Activated T-helper 1 cell treated with anti-CD3 and anti-CD28 coated beads, Interleukin-2, amount 50 U/mL, for 16 hours (primary cell): ENCODE measurements around the gene MAP4K3.
A peak's percentile ranks its signal among the peaks of the same experiment; 100 is the strongest.
"Not testable (repeated sequence)": the region's sequence is repeated elsewhere in the genome, so short reads cannot be mapped to it uniquely, and the experiment has no call there.

ENCODE experiments used
- DNase-seq, 2 donors: peaks; one replicate each; pipeline ENCODE4 v3.0.0-alpha.2; 2020; ENCODE audit warnings: low read depth in 1 of 2, low spot score in 1 of 2

The MAP4K3 gene

DNA sequence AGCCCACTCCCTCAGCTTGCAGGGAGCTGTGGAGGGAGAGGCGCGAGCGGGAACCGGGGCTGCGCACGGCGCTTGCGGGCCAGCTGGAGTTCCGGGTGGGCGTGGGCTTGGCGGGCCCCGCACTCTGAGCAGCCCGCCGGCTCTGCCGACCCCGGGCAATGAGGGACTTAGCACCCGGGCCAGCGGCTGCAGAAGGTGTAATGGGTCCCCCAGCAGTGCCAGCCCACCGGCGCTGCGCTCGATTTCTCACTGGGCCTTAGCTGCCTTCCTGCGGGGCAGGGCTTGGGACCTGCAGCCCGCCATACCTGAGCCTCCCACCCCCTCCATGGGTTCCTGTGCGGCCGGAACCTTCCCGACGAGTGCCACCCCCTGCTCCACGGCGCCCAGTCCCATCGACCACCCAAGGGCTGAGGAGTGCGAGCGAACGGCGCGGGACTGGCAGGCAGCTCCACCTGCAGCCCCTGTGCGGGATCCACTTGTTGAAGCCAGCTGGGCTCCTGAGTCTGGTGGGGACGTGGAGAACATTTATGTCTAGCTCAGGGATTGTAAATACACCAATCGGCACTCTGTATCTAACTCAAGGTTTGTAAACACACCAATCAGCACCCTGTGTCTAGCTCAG, 192.7 kb downstream of the MAP4K3 start:
- not testable (repeated sequence) for DNase-seq

DNA sequence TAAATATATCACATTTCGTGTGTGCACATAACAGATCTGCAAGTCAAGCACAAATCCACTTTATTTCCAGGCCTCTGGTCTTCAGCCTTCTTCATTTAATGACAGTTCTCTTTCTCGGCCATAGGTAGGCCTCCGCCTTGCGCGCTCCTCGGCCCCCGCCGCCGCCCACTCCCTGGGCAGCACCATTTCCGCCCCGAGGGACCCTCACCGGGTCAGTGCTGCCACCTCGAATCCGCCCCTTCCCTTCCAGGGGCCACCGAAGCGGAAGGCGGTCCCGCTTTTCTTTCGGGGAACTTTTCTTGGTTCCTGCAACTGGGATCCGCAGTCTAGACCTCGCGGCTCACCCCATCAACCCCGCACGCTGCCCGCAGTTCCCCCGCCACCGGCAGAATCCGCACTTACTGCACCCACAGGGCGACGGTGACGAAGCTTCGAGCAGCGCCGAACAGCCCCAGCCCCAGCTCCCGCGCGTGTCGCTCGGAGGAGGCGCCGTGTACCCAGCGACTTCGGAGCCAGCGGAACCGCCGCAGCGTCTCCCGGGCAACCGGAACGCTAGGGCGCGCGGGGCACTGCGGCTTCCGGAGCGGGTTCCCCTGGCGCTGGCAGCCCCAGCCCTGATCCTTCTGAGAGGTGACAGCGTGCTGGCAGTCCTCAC, 193.5 kb downstream of the MAP4K3 start, which contains the start of gene CDKL4:
Gene CDKL4, minus strand, starts transcription at position 502 of the 655 bp plus-strand sequence.
- DNase-seq = no peak

DNA sequence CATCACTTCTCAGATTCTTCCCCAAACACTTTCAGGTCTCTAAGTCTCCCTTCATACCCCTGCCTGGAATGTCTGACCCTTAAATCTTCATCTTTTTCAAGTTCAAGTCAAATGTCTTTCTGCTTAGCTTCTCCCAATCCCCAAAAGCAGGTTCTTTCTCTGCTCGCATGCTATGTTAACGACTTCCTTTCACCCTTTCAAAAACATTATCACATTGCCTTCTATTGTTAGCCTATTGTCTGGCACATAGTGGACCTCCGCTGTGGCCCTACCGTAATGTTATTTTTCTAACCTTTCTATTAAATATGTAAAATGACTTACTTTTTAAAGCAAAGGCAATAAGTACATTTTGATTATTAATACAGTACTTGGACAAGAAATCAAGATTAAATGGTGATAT, 195.5 kb downstream of the MAP4K3 start:
- DNase-seq = no peak

DNA sequence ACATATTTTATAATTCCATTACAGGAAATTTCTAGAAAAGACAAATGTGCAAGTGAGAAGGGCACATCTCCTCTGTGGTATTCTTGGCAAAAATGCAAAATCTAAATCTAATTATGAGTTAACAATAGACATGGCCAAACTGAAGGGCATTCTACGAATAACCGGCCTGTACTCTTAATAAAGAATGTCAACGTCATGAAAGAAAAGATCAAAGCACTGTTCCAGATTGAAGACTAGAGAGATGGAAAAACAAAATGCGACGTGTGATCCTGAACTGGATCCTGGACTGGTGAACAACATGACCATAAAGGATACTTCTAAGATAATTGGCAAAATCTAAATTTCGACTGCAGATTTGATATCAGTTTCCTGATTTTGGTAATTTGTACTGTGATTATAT, 196.3 kb downstream of the MAP4K3 start:
- DNase-seq = no peak

DNA sequence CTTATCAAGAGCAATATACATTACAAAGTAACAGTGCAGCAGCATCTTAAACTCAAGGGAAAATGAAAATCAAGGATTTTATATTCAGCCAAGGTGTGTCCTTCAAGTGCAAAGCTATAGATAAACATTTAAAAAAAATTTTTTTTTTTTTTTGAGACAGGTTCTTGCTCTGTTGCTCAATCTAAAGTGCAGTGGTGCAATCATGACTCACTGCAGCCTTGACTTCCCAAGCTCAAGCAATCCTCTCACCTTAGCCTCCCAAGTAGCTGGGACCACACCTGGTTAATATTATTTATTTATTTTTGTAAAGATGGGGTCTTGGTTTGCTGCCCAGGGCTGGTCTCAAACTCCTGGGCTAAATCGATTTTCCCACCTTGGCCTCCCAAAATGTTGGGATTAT, 202.3 kb downstream of the MAP4K3 start:
- DNase-seq = no peak

DNA sequence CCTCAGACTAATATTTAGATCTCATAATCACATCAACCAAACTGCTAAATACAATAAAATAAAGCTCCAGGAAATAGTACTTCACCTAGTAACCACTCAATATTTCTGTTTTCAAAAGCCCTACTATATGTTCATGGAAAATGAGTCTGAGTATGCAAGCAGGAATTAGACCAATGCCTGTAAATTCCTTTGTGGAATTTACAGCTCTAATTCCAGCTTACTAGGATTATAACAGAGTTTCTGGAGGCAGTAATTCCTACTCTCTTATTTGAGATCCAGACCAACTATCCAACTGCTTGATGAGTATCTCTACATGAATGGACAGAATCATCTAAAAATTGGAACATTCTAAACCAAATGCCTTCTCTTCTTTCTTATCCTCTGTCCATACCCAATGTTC, 204.9 kb downstream of the MAP4K3 start:
- DNase-seq = no peak

DNA sequence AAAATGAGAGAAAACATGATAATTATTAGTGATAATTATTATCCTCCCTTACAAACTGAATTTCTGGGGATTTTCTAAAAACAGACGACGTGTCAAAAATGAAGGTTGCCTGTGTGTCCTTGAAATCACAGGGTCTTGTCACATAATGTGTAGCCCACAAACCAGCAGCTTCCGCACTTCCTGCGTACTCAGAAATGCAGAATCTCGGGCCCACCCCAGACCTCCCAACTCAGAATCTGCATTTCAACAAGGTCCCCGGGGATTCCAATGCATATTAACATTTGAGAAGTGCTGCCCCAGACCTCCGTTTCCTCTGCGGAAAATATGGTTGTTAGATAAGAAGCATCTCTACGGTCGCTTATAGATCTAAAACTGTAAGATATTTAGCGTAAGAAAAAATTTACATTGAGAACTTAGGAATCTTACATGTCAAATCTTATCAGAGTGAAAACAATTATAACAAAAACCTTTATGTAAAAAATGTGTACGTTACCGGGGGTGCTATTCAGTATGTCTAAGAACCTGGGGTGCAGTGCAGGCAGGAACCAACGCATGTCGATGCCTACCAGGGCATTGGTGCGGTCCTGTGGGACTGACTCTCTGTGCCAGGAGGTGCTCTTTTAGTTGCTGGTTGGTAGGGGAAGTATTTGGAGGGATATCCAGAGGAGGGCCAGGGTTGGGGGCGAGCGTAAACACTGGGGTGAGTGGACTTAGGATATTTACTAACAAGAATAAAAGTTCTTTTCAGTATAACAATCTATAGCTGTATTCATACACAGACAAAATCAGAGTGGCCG, 208.5 kb downstream of the MAP4K3 start:
- no peak for DNase-seq

DNA sequence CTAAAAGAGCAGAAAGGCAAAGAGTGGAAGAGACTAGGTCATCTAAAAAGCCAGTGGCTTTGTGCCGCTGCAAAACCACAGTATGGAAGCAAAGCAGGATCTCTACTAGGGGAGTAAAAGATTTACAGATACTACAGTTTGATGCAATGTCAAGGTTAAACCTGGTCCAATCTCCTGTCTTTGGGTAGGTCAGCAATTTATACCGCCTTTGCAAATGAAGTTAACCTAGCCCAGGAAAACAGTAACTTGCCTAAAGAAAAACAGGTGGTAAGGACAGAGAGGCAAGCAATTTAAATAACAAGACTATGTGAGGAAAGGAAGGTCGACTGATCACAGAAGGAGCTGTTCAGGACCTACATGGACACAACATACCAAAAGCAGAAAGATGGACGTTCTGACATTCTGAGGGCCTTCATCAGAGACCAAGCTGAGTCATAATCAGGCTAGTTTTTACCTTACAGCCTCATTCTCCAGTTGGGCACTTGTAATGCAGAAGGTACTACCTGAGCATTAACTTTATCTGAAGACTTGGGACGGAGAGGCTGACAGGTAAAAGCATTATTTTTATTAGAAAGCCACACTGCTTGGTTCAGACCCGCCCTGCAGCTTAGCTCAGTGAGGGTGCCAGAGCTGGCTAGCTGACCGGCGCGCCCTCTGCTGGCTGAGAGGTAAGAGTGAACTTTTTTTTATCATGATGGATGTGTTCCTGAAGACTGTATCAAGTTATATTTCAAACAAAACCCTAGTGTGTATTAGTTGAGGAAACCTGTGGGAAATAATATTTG, 209.3 kb downstream of the MAP4K3 start:
- DNase-seq = peak; percentile 65 to 78

DNA sequence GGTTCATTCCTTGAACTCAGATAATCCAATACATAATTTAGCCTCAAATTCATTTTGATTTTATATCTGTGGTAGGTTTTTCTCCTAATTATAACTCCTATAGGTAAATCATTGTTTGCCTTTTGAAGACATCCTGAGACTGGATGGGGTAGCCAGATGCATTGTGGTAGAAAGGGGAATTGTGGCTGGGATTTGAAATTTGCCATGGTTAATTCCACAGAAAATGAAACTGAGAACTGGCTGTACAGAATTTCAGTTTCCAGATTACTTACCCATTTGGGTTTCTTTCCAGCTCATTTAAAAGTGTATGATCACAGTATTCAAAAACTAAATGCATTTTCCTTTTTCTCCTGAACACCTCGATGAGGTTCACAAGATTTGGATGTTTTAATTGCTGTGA, 211.5 kb downstream of the MAP4K3 start:
- DNase-seq = no peak

DNA sequence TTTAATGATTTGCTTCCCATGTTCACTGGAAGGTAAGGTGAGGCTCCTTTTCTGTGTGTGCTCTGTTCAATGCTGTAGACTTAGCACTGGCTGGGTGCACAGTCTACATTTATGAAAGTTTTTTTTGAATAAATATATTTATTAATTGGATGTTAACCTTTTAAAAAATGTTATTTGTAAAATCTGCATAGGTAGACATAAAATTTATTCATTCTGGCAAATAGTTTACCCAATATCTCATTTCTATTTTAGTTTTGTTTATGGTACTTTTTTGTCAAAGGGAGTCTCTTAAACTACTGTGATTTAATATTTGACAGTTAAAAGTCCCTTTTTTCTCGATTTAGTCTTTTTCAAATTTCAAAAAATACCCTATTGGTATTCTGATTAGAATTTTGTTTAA, 213.2 kb downstream of the MAP4K3 start:
- no peak for DNase-seq

DNA sequence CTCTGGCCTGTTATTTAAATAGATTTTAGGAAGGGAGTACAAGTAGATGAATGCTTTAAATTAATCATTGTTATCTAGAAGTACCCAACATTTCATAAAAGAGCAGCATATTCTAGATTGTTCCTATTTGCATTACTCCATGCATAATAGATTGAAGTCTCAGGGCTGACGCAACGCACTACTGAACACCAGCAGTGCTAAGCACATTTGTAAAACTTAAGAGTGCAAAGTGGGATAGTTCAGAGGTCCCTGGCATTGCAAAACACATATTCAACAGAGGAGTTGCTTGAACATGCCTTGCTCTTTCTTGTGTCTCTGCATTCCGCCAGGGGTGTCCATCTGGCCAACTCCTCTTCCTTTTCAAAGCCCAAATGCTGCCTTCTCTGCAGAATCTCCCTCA, 215.6 kb downstream of the MAP4K3 start:
- no peak for DNase-seq

DNA sequence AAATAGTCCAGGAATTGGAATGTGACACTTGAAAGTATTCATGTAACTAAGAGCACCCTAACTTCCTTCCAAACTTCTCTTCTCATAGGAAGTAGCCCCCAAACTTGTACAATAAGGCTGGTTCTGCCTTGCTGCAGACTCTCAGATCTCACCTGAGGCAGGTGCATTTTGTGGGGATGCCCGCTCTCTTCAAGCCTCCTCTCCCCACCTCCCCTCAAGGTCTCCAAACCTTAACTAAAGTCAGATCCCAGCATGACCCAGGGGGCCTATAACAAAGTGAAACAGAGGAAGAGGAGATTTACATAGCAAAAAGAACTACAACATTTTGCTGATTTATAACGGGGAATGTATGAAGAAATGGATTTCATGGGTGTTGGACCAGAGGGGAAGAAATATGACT, 216.9 kb downstream of the MAP4K3 start:
- DNase-seq = no peak

DNA sequence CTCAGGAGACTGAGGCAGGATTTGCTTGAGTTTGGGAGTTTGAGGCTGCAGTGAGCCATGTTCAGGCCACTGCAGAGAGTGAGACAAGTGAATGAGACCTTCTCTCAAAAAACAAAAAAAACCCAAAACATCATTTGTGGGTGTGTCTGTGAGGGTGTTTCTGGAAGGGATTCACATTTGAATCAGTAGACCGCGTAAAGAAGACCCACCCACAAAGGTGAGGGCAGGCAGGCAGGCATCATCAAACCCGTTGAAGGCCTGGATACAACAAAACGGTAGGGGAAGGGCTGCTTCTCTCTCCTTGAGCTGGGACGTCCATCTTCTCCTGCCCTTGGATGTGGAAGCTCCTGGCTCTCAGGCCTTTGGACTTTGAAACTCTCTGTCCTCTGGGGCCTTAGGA, 218.7 kb downstream of the MAP4K3 start:
- no peak for DNase-seq

DNA sequence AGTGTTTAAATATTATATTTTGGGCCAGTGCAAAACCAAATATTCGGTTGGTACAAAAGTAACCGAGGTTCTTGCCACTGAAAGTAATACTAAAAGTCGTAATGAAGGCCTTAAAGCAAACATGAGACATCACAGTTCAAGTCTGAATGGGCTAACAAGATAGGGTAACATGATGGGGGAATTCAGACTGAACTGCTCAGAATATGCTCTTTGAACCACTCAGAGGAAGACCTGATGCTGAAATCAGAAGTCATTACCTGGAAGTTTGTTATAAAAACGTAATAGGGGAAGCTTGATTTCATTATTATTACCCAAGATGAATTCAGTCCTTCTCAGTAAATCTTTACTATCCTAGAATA, 219.9 kb downstream of the MAP4K3 start:
- no peak for DNase-seq

DNA sequence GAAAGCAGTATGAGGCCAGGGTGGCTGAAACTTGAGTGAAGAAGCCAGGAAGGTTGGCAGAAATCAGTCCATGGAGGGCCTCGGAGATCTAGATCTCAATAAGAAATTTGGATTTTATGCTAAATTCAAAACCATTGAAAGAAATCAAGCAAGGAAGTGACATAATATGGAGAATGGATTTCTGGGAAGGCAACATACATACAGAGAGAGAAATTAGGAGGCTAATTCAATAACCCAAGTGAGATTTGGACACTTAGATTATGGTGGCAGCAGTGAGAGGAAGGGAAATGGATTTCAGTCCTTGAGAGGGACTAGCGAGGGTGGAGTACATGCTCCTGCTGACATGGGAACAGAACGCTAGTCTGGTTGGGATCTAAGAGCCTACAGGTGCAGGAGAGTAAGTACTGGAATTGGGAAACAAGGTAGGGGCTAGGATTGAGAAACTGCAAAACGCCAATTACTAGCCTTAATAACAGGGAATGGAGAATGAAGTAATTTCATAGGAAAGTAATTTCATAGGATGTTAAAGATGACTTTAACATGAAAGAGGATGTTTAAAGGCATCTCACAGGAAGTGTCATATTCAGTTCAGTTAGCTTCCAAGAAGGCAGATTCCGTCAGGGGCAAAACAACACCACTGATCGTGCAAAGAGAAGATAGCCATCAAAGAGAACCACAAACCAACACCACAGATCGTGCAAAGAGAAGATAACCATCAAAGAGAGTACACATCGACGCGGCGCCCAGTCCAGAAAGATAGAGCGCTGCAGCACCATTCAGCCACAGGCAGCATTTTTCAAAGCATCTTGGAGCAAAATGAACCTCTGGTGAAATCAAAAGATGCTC, 220.5 kb downstream of the MAP4K3 start:
- DNase-seq = peak; percentile 45 to 56

DNA sequence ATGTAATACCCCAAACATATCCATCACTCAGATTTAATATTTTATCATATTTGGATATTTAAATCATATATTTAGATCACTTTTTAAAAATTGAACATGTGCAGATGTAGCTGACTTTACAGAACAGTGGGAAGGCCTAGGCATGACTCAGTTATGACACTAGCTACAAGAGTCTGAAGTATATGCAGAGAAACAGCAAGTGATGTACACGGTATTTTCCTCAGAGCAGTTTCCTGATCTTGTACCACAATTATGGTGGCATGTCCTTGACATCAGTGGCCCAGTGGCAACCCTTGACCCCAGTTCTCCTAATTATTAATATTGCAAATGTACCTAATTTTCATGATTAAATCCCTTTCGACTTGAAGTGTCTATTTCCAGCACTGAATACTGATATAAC, 221.5 kb downstream of the MAP4K3 start:
- DNase-seq = no peak

DNA sequence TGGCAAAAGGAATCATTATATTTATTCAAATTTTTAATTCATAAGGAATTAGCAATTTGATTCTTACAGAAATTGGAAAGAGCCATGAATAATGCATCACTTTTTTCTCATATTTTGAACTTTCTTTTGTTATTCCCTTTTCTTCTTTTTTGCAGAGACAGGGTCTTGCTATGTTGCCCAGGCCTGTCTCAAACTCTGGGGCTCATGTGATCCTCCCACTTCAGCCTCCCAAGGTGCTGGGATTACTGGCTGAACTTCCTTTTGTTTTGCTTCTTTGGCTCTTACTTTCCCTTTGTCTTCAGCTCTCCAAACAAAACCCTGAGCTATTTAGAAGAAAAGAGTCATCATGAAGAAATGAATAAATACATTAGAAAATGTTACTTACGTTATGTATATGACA, 224.1 kb downstream of the MAP4K3 start:
- DNase-seq = no peak

DNA sequence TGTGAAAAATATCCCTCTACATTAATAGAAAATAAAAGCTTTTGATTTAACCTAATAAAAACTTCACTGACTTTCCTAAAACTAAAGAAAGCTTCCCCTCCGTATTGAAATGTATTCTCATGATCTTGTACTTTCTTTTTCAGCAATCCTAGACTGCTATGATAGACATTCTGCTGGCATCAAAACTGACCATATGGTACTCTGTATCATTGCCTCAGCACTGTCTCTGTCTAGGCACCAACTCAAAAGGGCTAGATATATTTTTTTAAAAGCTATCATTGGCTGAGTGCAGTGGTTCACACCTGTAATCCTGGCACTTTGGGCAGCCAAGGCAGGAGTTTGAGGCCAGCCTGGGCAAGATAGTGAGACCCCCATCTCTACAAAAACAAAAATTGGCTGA, 226.2 kb downstream of the MAP4K3 start:
- DNase-seq = no peak

DNA sequence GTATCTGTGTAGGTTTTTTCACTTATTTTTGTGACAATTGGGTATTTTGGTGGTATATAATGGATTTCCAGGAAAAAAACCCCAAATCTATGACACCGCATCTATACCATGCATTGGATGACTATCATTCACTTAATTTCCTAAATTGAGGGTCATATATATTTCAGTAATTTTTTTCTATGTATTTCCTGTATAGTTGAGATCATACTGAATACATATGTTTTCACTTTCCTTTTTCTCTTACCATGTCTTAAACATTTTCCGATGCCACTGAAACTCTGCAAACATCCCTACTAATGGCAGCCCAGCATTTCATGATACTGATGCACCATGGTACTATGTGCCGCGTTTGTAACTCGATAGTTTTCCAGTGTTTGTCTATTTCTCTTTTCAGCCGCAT, 233.7 kb downstream of the MAP4K3 start:
- DNase-seq = no peak

DNA sequence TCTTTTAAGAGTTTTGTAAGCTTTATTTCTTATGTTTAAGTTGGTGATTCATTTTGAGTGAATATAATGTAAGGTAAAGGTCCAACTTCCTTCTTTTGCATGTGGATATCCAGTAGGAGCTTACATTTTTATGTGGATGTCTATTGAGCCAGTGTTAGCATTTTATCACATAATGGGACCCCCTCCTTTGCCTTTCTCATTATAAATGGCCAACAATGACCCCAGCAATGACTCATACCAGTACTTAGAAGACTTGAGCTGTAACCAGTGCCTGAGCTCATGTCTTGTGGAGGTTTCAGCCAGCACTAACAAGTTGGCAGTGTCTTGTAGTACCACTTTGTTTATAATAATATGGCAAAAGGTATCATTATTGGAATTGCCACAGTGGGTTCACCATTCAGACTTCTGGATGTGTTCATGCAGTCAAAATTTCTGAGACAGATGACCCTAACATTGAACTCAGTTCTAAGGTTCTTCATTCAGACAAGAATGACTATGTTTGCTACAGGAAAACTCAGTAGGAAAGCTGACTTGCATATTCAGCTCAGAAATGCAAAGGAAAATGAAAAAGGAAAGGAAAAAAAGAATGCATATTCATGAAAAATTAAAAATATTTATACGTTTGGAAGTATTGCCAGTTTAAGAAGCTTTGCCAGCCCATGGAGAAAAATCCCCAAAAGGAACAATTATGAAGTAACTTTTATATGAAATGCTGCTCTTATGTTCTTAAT, 234.3 kb downstream of the MAP4K3 start:
- no peak for DNase-seq
